Psoas muscle (tissue), 8 donors: Measurements from ENCODE around the gene LUZP2. TPM values are rescaled to one million over a fixed set of nuclear protein-coding genes. Genes with fewer than 3 reads are reported as not detected.

Source experiments
- ATAC-seq, 4 donors: fragments of 200-7000 bp; cut with Tn5 transposase; one replicate each; pipeline ENCODE4 v1.9.1; 2020; ENCODE audit warnings: moderate library complexity in 3 of 4, mild to moderate bottlenecking in 2 of 4
- DNase-seq, 2 donors: peaks; one replicate each; pipeline ENCODE4 v3.0.0-alpha.2; 2020
- H3K27ac ChIP-seq: fragments of 200-600 bp; one replicate; pipeline ENCODE4 v1.8.0; 2022
- H3K27me3 ChIP-seq, 3 donors: fragments of 200-600 bp in 1 of 3; one replicate each; pipeline versions ENCODE4 v1.6.1 to v1.8.0; 2013 to 2022; ENCODE audit warnings: low read length in 2 of 3, mild to moderate bottlenecking in 2 of 3, moderate library complexity in 1 of 3; ENCODE audit not compliant: insufficient read depth in 3 of 3
- H3K36me3 ChIP-seq, 2 donors: fragments of 200-600 bp in 1 of 2; one replicate each; pipeline versions ENCODE4 v1.6.1 to v1.8.0; 2013 to 2022; ENCODE audit warnings: low read depth in 1 of 2, mild to moderate bottlenecking in 1 of 2, moderate library complexity in 1 of 2; ENCODE audit not compliant: insufficient read depth in 1 of 2
- H3K4me1 ChIP-seq: fragments of 200-600 bp; one replicate; pipeline ENCODE4 v1.8.0; 2022
- H3K4me3 ChIP-seq: fragments of 200-600 bp; one replicate; pipeline ENCODE4 v1.8.0; 2022; ENCODE audit warnings: mild to moderate bottlenecking
- H3K9me3 ChIP-seq: fragments of 200-600 bp; one replicate; pipeline ENCODE4 v1.8.0; 2022
- CTCF ChIP-seq: fragments of 200-600 bp; IDR thresholded peaks from one replicate; pipeline ENCODE4 v1.8.0; 2022; ENCODE audit warnings: antibody characterized with exemption
- WGBS, 3 donors: extraction: QIAGEN DNeasy Blood & Tissue Kit; methylation state at CpG; one replicate each; pipeline versions ENCODE4 v1.1.6 to v1.1.7; 2013; 5-methylcytosine and 5-hydroxymethylcytosine counted together
- intact Hi-C, 2 donors: fragments of 100-400 bp; cut with DNase I; formaldehyde crosslinking; loops; one replicate each; pipeline versions ENCODE4 v1.11.0 to v1.14.2; 2022
- polyA plus RNA-seq, 3 donors: library from polyadenylated mRNA; stranded (reverse); fragments of 200-250 nt; gene quantifications; one replicate each; pipeline ENCODE4 v1.2.3, GENCODE V29; 2013
- total RNA-seq, 4 donors: library from RNA; stranded (reverse); fragmentation: NEBNext Ultra II Directional in 2 of 4; extraction: Animal tissue kit (Norgen Biotek cat#: 25700) in 2 of 4; gene quantifications; one replicate each; pipeline versions ENCODE4 v1.2.1 to v1.2.4, GENCODE V29; 2021 to 2023
- donor health status: healthy with polysubstance abuse.
- donor health status: DM: no; HTN: no; CAD: no; lungs with moderate emphysema.
- donor health status: Bipolar disorder and iron deficiency.
- donor health status: healthy.
- donor health status: DM: yes; HTN: yes; CAD: no.
- donor health status: DM: no; HTN: no; CAD: no.
- donor health status: DM: no; HTN: no; CAD: no.
- donor health status: DM: yes; HTN: yes; CAD: no.

Gene LUZP2
- total and polyA plus RNA-seq, 7 donors, result 0.01 TPM; not detected in 5

DNA sequence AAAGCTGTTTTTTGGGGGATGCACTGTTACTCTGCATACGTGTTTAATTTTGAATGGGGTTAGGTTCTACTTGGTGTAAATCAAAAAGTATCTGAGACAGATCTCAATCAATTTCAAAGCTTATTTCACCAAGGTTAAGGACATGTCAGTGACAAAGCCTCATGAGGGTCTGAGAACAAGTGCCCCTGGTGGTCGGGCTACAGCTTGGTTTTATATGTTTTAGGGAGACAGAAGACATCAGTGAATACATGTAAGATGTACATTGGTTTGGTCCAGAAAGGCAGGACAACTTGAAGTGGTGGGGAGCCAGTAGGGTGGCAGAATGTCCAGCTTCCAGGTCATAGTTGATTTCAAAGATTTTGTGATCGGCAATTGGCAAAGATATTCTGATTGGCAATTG is 262.9 kb downstream of the LUZP2 start:
- H3K27me3 ChIP-seq, result no peaks in the 10 kb centered on the region
- DNase-seq, result no peak
- no peak for TF ChIP-seq CTCF
- 84 to 85% (median 84%) methylated on average over 3 of the region's 3 CpGs for WGBS, 3 donors
- no peaks in the 10 kb centered on the region for H3K9me3 ChIP-seq
- H3K36me3 ChIP-seq, result no peaks in the 10 kb centered on the region
- no peak overlapping the region for H3K27ac ChIP-seq
- intact Hi-C loops, result no loop called here
- no peaks in the 10 kb centered on the region for H3K4me1 ChIP-seq
- no peak overlapping the region for H3K4me3 ChIP-seq
- ATAC-seq, result no peak

GRCh38 chr11:24760681-24761080 is 263.8 kb downstream of the LUZP2 start:
- H3K27me3 ChIP-seq, result no peaks in the 10 kb centered on the region
- no peak for ATAC-seq
- no peaks in the 10 kb centered on the region for H3K9me3 ChIP-seq
- no peaks in the 10 kb centered on the region for H3K4me1 ChIP-seq
- intact Hi-C loops, result no loop called here
- H3K27ac ChIP-seq, result no peak overlapping the region
- no peak for DNase-seq
- no peak for TF ChIP-seq CTCF
- H3K36me3 ChIP-seq, result no peaks in the 10 kb centered on the region
- no peak overlapping the region for H3K4me3 ChIP-seq

- ATAC-seq (no peak), DNase-seq (no peak)
- Histone ChIP-seq H3K9me3 (no peaks in the 10 kb centered on the region), H3K27me3 (no peaks in the 10 kb centered on the region), H3K36me3 (no peaks in the 10 kb centered on the region), H3K27ac (no peak overlapping the region), H3K4me3 (no peak overlapping the region), H3K4me1 (no peaks in the 10 kb centered on the region)
- intact Hi-C loops, result no loop called here
- 49 to 89% (median 87%) methylated on average over 2 of the region's 2 CpGs for WGBS, 3 donors
- TF ChIP-seq CTCF, result no peak
Measured at GRCh38 chr11:24762076-24762475, 265.2 kb downstream of the LUZP2 start.

DNA sequence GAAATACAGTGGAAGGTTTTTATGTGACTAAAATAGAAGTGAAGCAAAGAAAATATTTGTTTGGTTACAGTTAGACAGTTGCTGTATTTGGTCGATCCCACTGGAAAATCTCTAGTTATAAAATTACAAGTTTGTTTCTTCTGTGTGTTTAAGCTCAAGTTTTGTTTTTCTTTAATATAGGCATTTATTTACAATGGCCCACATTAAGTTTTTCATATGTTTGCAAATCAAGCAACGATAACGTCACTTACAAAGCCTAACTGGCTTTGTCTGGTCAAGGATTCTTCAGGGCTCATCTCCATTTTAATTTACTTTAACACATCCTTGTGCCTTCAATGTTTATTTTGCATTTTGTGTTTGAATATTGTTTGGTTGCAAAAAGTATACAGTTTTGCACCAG is 270.6 kb downstream of the LUZP2 start:
- no peaks in the 10 kb centered on the region for H3K9me3 ChIP-seq
- 60 to 78% (median 76%) methylated on average over 3 of the region's 3 CpGs for WGBS, 3 donors
- DNase-seq (no peak), ATAC-seq (no peak)
- H3K27me3 ChIP-seq, result no peaks in the 10 kb centered on the region
- no peak for TF ChIP-seq CTCF
- H3K27ac ChIP-seq, result no peak overlapping the region
- intact Hi-C loops, result no loop called here
- H3K36me3 ChIP-seq, result no peaks in the 10 kb centered on the region
- H3K4me1 ChIP-seq, result no peaks in the 10 kb centered on the region
- H3K4me3 ChIP-seq, result no peak overlapping the region

- intact Hi-C loops, result no loop called here
- no peaks in the 10 kb centered on the region for H3K36me3 ChIP-seq
- no peak overlapping the region for H3K4me3 ChIP-seq
- H3K27ac ChIP-seq, result no peak overlapping the region
- 85 to 89% (median 86%) methylated on average over 3 of the region's 3 CpGs for WGBS, 3 donors
- ATAC-seq, result no peak
- no peak for DNase-seq
- H3K9me3 ChIP-seq, result no peaks in the 10 kb centered on the region
- no peaks in the 10 kb centered on the region for H3K4me1 ChIP-seq
- no peak for TF ChIP-seq CTCF
- no peaks in the 10 kb centered on the region for H3K27me3 ChIP-seq
Measured at GRCh38 chr11:24773322-24773721, 276.5 kb downstream of the LUZP2 start.
